DMS114 treated with DMSO at 0.1 percent for 48 hours (cell line): ENCODE results near the gene RNF215.
"Not testable (repeated sequence)": the region's sequence is repeated elsewhere in the genome, so short reads cannot be mapped to it uniquely, and the experiment has no call there.

Source experiments
- DNase-seq: peaks from one replicate; lab custom pipeline; 2025; ENCODE audit not compliant: unreplicated experiment; lab: John Stamatoyannopoulos, UW

RNF215 gene

GRCh38 chr22:30421695-30422480 is 34.7 kb upstream of the RNF215 start:
- DNase-seq: no peak

DNA sequence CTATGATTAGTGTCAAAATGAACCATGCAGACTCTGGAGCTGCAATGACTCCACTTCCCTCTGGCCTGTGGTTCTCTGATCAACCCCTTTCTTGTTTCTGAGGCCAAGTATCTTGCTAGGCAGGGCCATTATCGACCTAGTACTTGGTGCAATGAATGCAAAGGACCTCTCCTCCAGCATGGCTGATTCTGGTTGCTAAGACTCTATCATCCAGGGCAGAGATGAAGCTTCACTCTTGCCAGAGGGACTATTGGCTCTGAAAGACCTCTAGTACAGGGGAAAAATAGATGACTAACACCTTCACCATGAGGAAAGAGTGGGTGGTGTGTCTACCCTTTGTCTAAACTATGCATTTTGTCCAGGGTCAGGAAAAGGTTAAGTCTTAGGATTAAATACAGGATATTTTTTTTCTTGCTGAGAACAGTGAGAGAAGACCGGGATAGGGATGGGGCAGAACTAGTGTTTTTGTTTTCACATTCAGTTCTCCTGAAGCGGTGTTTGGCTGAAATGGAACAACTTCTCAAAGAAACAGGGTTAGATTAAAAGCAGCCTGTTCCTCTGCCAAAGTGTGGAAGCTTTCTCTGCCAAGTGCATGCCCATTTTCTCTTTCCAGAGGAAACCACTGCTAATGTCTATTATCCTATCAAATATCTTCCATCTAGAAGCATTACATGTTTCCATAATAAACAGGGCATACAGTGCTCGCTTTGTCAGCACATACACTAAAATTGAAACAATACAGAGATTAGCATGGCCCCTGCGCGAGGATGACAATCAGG is 33.3 kb upstream of the RNF215 start:
- DNase-seq: no peak

GRCh38 chr22:30416837-30417236 is 29.6 kb upstream of the RNF215 start:
- DNase-seq: no peak

- no peak for DNase-seq
Observed at GRCh38 chr22:30416403-30416802, 29.2 kb upstream of the RNF215 start.

- DNase-seq: no peak
Observed at GRCh38 chr22:30414525-30415047, 27.4 kb upstream of the RNF215 start.

GRCh38 chr22:30413745-30414524 is 26.7 kb upstream of the RNF215 start:
- DNase-seq: no peak

- no peak for DNase-seq
Observed at GRCh38 chr22:30413001-30413400, 25.8 kb upstream of the RNF215 start.

DNA sequence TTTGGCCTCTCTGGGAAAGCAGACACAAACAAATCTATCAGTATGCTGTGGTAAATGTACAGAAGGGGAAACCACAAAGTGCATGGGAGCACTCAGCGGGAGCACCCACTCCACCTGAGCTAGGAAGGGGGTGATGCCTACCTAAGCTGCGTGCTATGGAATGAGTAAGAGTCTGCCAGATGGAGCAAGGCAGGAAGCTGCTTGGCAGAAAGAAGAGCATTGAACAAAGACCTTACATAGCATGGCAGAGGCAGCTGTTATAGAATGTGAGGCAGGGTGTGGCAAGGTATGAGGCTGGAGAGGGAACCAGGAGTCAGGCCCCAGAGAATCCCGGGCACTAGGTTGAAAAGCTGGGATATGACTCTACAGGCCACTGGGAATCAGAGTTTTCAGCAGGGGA is 24.6 kb upstream of the RNF215 start:
- no peak for DNase-seq

- DNase-seq: no peak
Observed at GRCh38 chr22:30408388-30409102, 21.3 kb upstream of the RNF215 start.

- DNase-seq: no peak
Observed at GRCh38 chr22:30406400-30406799, 19.2 kb upstream of the RNF215 start.

DNA sequence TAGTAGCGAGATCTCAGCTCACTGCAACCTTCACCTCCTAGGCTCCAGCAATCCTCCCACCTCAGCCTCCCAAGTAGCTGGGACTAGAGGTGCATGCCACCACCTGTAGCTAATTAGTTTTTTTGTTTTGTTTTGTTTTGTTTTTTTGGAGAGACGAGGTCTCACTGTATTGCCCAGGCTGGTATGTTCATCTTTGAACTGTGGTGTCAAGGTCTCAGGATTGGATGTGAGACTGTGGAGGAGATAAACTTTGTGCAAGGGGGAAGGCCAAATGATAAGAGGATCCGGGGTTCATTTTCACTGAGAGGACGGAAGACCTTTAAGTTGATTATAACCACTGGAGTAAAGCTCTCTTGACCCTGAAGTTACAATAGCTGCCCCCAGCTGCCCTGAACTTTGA is 18.5 kb upstream of the RNF215 start:
- no peak for DNase-seq

- DNase-seq: no peak
Observed at GRCh38 chr22:30404307-30404706, 17.1 kb upstream of the RNF215 start.

GRCh38 chr22:30402766-30403104 is 15.5 kb upstream of the RNF215 start:
- not testable (repeated sequence) for DNase-seq

- DNase-seq: no peak
Observed at GRCh38 chr22:30402028-30402765, 15.0 kb upstream of the RNF215 start.

DNA sequence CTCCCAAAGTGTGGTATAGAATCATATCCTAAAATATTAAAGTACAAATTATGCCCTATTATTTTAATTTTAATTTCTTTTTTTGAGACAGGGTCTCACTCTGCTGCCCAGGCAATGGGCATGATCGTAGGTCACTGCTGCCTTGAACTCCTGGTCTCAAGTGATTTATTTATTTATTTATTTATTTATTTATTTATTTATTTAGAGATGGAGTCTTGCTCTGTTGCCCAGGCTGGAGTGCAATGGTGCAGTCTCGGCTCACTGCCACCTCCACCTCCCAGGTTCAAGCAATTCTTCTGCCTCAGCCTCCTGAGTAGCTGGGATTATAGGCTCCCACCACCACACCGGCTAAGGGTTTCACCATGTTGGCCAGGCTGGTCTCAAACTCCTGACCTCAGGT is 13.8 kb upstream of the RNF215 start:
- not testable (repeated sequence) for DNase-seq

GRCh38 chr22:30400159-30400558 is 12.9 kb upstream of the RNF215 start:
- DNase-seq: no peak

DNA sequence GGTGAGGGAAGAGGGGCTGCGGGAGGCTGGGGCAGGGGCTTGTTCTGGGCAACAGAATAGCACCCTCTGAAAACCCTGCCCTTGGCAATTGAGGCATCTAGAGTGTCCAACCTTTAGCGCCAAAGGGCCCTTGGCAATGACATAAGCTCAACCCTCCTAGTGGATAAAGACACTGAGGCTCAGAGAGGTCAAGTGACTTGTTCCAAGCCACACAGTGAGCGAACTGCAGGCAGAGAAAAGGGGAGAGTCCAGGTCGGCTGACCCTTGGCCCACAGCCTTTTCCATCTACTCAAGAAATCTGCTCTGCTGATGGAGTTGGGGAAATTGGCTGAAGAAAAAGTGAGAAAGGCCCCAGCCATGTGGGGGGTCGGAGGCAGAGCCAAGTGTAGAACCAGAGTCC is 12.5 kb upstream of the RNF215 start:
- DNase-seq: no peak

- DNase-seq: no peak
Observed at GRCh38 chr22:30398685-30399680, 11.8 kb upstream of the RNF215 start.
